CD4-positive, alpha-beta T cell treated with Interleukin-12 subunit alpha and Interleukin-12 subunit beta, for 1 hour (primary cell): ENCODE data around the gene FUT6.
"Not testable (repeated sequence)": the region's sequence is repeated elsewhere in the genome, so short reads cannot be mapped to it uniquely, and the experiment has no call there.

Experiments used
- DNase-seq: peaks from one replicate; pipeline ENCODE4 v3.0.0-alpha.2; 2020

Gene FUT6

GRCh38 chr19:5784581-5785147 is 54.8 kb downstream of the FUT6 start, which contains the start of gene PRR22:
Gene PRR22 (minus strand): TSS chr19:5784746. CDS start chr19:5784660, 86 bp downstream.
- DNase-seq, result no peak

GRCh38 chr19:5782945-5783919 is 56.3 kb downstream of the FUT6 start:
- DNase-seq, result no peak

- no peak for DNase-seq
Observed at GRCh38 chr19:5782322-5782721, 57.2 kb downstream of the FUT6 start.

- DNase-seq, result not testable (repeated sequence)
Observed at GRCh38 chr19:5780916-5781315, 58.6 kb downstream of the FUT6 start.
